Occipital lobe (tissue), 2 donors: ENCODE measurements around the gene FAM72A. TPM values are rescaled to one million over a fixed set of nuclear protein-coding genes. Genes with fewer than 3 reads are reported as not detected.
"Not testable (repeated sequence)": the region's sequence is repeated elsewhere in the genome, so short reads cannot be mapped to it uniquely, and the experiment has no call there.

ENCODE experiments used
- DNase-seq: peaks from one replicate; lab custom pipeline; 2025; lab: John Stamatoyannopoulos, UW
- total RNA-seq: library from RNA; depleted of rRNA; stranded (reverse); fragments of >200 nt; gene quantifications from one replicate; pipeline ENCODE4 v1.2.3, GENCODE V29; 2014

FAM72A gene
- total RNA-seq, 1 donor from 2014 or later: 2.3 TPM

- DNase-seq: not testable (repeated sequence)
Measured at GRCh38 chr1:206169794-206170193, 32.8 kb downstream of the FAM72A start.

- not testable (repeated sequence) for DNase-seq
Measured at GRCh38 chr1:206167350-206168029, 35.1 kb downstream of the FAM72A start.

DNA sequence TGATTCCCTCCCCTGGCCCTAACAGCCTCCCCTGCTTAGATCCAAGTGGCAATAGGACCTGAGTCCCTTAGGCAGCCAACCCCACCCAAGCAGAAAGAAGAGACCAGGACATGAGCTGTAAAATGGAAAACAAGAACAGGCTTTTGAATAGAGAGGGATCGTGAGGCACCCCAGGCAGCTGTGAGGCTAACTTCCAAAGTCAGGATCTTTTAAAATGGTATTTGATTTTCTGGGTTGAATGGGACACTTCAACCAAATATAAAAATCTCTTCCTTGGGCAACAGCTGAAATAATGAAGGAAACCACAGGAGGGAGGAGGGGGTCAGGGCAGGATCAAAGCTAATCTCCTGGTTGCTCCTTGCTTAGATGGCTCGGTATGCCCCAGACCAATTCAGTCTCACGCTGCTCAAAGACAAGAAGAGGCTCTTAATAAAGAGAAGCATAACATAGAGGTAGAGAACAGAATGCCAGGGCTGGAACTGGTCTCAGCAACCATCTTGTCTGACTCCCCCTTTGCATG, 56.8 kb downstream of the FAM72A start:
- DNase-seq: no peak

GRCh38 chr1:206144605-206145004, 58.0 kb downstream of the FAM72A start:
- DNase-seq: no peak

DNA sequence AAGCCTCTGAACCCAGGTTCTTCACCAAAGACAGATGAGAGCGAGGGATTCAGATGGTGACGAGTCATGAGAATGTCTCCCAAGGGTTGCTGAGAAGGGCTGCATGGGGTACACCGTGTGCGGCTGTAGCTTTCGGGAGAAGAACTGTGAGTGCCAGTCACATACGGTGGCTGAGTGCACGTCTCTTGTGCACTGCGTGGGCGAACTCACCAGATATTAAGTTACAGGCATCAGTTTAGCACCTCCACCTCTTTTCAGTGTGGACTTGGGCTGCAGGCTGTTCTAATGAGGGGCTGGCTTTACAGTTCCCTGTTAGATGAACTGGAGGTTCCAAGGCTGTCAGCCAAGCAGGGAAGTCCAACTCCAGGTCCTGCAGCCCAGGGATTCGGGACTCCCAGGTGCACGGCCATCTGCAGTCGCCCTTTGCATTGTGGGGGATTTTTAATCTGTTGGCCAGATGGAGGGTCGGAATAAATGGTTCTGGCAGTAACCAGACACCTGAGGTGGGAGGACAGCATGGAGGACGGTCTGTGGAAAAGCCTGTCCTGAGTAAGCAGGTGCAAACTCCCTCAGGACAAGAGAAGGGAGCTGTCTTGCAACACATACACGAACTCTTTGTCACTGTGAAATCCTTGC, 59.0 kb downstream of the FAM72A start:
- no peak for DNase-seq

- DNase-seq: no peak
Measured at GRCh38 chr1:206142770-206143169, 59.9 kb downstream of the FAM72A start.

DNA sequence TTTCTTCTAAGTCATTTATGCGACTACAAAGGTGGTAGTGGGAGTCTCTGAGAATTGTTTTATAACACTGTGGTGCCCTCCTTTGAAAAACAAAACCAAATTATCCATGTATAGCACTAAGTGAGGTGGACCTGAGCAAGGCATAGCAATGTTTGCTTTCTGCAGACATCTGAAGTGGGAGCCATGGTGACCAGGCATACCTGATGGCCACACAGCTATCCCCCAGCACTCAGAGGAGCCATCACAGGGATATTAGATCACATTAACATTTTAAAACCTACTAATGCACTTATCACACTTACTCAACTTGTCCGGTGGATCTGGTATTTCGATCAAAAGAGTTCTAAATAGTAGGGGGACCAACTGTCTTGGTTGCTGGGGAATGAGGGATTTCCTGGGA, 60.6 kb downstream of the FAM72A start:
- no peak for DNase-seq

- no peak for DNase-seq
Measured at GRCh38 chr1:206136241-206136640, 66.4 kb downstream of the FAM72A start.

Other genes with a start within 250 kb of the FAM72A start
- 0.78 TPM for gene RAB7B, start 199.4 kb downstream of the FAM72A start, total RNA-seq
- not detected for gene CTSE, start 178.9 kb downstream of the FAM72A start, total RNA-seq
- gene RHEX, start 149.7 kb downstream of the FAM72A start, total RNA-seq: not detected
- not detected for gene AVPR1B, start 85.5 kb downstream of the FAM72A start, total RNA-seq
- gene SRGAP2, start 702 bp upstream of the FAM72A start, total RNA-seq: 130 TPM